DOHH2 (cell line): Measurements from ENCODE around the gene AFF4.

Experiments used
- H3F3A ChIP-seq: fragments of 200-600 bp; sonication (generic), shearing (Covaris generic); 2 replicates; pipeline ENCODE4 v1.6.0; 2016; ENCODE audit warnings: antibody characterized with exemption, mild to moderate bottlenecking; ENCODE audit not compliant: control insufficient read depth, insufficient read depth
- H3K27ac ChIP-seq: fragments of 200-600 bp; sonication (generic); 2 replicates; pipeline ENCODE4 v1.5.1; 2014; ENCODE audit warnings: low read depth, mild to moderate bottlenecking, low read length, moderate library complexity
- H3K27me3 ChIP-seq: fragments of 200-600 bp; sonication (generic); 2 replicates; pipeline ENCODE4 v1.6.1; 2014; ENCODE audit warnings: mild to moderate bottlenecking, low read length, mixed read lengths; ENCODE audit not compliant: control insufficient read depth
- H3K36me3 ChIP-seq: fragments of 200-600 bp; sonication (generic); 2 replicates; pipeline ENCODE4 v1.6.1; 2014; ENCODE audit warnings: mild to moderate bottlenecking, low read length, moderate library complexity, mixed read lengths; ENCODE audit not compliant: control insufficient read depth
- H3K4me1 ChIP-seq: fragments of 200-600 bp; sonication (generic); 2 replicates; pipeline ENCODE4 v1.6.1; 2014; ENCODE audit warnings: mild to moderate bottlenecking, low read length, mixed read lengths; ENCODE audit not compliant: control insufficient read depth
- H3K4me2 ChIP-seq: fragments of 200-600 bp; sonication (generic); 2 replicates; pipeline ENCODE4 v1.6.0; 2014; ENCODE audit warnings: mild to moderate bottlenecking, low read length, moderate library complexity
- H3K4me3 ChIP-seq: fragments of 200-600 bp; sonication (generic); 2 replicates; pipeline ENCODE4 v1.5.1; 2014; ENCODE audit warnings: mild to moderate bottlenecking, low read length, mixed read lengths
- H3K79me2 ChIP-seq: fragments of 200-600 bp; sonication (generic); 2 replicates; pipeline ENCODE4 v1.6.1; 2014; ENCODE audit warnings: mild to moderate bottlenecking, low read length, mixed read lengths; ENCODE audit not compliant: control insufficient read depth
- H3K9me2 ChIP-seq: fragments of 200-600 bp; sonication (generic); replicated peaks from 2 replicates; pipeline ENCODE4 v1.6.1; 2014; ENCODE audit warnings: mild to moderate bottlenecking, low read length, mixed read lengths; ENCODE audit not compliant: control insufficient read depth
- H3K9me3 ChIP-seq: fragments of 200-600 bp; sonication (generic); 2 replicates; pipeline ENCODE4 v1.6.1; 2014; ENCODE audit warnings: antibody characterized with exemption, low read length, mixed read lengths; ENCODE audit not compliant: control insufficient read depth, insufficient read depth
- H4K20me1 ChIP-seq: fragments of 200-600 bp; sonication (generic); 2 replicates; pipeline ENCODE4 v1.6.0; 2014; ENCODE audit warnings: low read depth, mild to moderate bottlenecking, antibody characterized with exemption, low read length, moderate library complexity; ENCODE audit not compliant: control insufficient read depth, insufficient read depth
- CTCF ChIP-seq: fragments of 200-600 bp; sonication (generic); IDR thresholded peaks from one replicate; pipeline ENCODE4 v1.5.1; 2014; ENCODE audit warnings: antibody characterized with exemption, mild to moderate bottlenecking, low read depth, low read length; ENCODE audit not compliant: poor library complexity, severe bottlenecking
- EZH2phosphoT487 ChIP-seq: fragments of 200-600 bp; sonication (generic); IDR thresholded peaks from 2 replicates; pipeline ENCODE4 v1.6.1; 2017; ENCODE audit warnings: borderline replicate concordance, mild to moderate bottlenecking, antibody characterized with exemption, low read length, moderate library complexity, mixed read lengths

AFF4 gene

GRCh38 chr5:132840313-132840712 is 123.1 kb downstream of the AFF4 start:
- H3K27ac ChIP-seq = no peak overlapping the region
- no peaks in the 10 kb centered on the region for H3K9me3 ChIP-seq
- H3F3A ChIP-seq = no peaks in the 10 kb centered on the region
- no peaks in the 10 kb centered on the region for H3K79me2 ChIP-seq
- H3K9me2 ChIP-seq = no peaks in the 10 kb centered on the region
- TF ChIP-seq EZH2phosphoT487 (no peak), CTCF (no peak)
- no peaks in the 10 kb centered on the region for H4K20me1 ChIP-seq
- H3K4me3 ChIP-seq = no peak overlapping the region
- peaks cover 9% of the 10 kb centered on the region for H3K4me1 ChIP-seq
- H3K4me2 ChIP-seq = no peak overlapping the region
- no peaks in the 10 kb centered on the region for H3K27me3 ChIP-seq
- no peaks in the 10 kb centered on the region for H3K36me3 ChIP-seq

GRCh38 chr5:132839426-132840301 is 123.8 kb downstream of the AFF4 start:
- no peaks in the 10 kb centered on the region for H4K20me1 ChIP-seq
- no peaks in the 10 kb centered on the region for H3K79me2 ChIP-seq
- no peak overlapping the region for H3K4me2 ChIP-seq
- peaks cover 9% of the 10 kb centered on the region for H3K4me1 ChIP-seq
- TF ChIP-seq EZH2phosphoT487 (no peak), CTCF (no peak)
- no peaks in the 10 kb centered on the region for H3K9me2 ChIP-seq
- H3K27ac ChIP-seq = no peak overlapping the region
- no peaks in the 10 kb centered on the region for H3K27me3 ChIP-seq
- no peak overlapping the region for H3K4me3 ChIP-seq
- H3K36me3 ChIP-seq = no peaks in the 10 kb centered on the region
- H3F3A ChIP-seq = no peaks in the 10 kb centered on the region
- H3K9me3 ChIP-seq = no peaks in the 10 kb centered on the region

- H3K27ac ChIP-seq = no peak overlapping the region
- H3K4me1 ChIP-seq = peaks cover 9% of the 10 kb centered on the region
- no peaks in the 10 kb centered on the region for H3K79me2 ChIP-seq
- H3F3A ChIP-seq = no peaks in the 10 kb centered on the region
- no peaks in the 10 kb centered on the region for H3K9me2 ChIP-seq
- no peak overlapping the region for H3K4me2 ChIP-seq
- H3K9me3 ChIP-seq = no peaks in the 10 kb centered on the region
- H3K27me3 ChIP-seq = no peaks in the 10 kb centered on the region
- no peaks in the 10 kb centered on the region for H4K20me1 ChIP-seq
- no peak overlapping the region for H3K4me3 ChIP-seq
- H3K36me3 ChIP-seq = no peaks in the 10 kb centered on the region
- TF ChIP-seq CTCF = no peak
- no peak for TF ChIP-seq EZH2phosphoT487
Observed at GRCh38 chr5:132838516-132839282, 124.7 kb downstream of the AFF4 start.
